ENCODE data around the gene NMNAT2.

NMNAT2 gene

GRCh38 chr1:183456826-183457225, 38.6 kb upstream of the NMNAT2 start:
- no peak for DNase-seq (ENCODE audit: low read depth)
- TF ChIP-seq CTCF (IDR thresholded peaks at IDR 0.05; ENCODE audit: control insufficient read depth, extremely low read depth, insufficient read depth), result no peak
- no peak overlapping the region for H3K4me3 ChIP-seq (ENCODE audit: low read depth, low read length)

DNA sequence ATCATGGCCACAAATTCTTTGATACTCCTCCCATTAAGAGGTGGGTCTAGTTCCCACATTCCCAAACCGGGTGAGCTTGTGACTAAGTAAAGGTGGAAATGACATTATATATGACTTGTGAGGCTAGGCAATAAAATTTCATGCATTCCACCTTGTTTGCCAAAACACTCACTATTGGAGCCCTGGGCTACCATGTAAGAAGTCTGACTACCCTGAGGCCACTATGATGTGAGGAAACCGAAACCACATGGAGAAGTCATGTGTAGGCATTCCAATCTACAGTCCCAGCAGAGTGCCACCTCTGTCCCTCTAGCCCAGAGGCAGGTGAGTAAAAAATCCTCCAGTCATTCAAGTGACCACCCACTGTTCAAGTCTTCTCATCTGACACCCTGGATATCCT, 36.2 kb upstream of the NMNAT2 start:
- TF ChIP-seq CTCF (IDR thresholded peaks at IDR 0.05; ENCODE audit: control insufficient read depth, extremely low read depth, insufficient read depth), result no peak
- H3K4me3 ChIP-seq (ENCODE audit: low read depth, low read length), result no peak overlapping the region
- no peak for DNase-seq (ENCODE audit: low read depth)

DNA sequence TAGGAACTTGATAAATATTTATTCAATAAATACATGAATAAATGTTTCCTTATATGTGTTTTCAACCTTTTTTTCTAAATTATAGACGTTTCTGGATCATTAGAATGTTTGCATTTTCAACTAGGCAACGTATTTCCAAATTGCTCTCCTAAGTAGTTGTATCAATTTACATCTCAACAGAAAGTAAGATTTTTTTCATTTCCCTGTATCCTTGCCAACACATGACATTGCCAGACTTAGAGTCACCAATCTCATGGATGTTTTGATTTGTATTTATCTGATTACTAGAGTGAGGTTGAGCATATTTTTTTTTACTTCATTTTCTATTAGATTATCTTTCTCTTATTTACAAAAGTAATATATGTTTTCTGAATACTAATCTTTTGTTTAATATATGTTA, 31.9 kb upstream of the NMNAT2 start:
- no peak for DNase-seq (ENCODE audit: low read depth)
- H3K4me3 ChIP-seq (ENCODE audit: low read depth, low read length), result no peak overlapping the region
- TF ChIP-seq CTCF (IDR thresholded peaks at IDR 0.05; ENCODE audit: control insufficient read depth, extremely low read depth, insufficient read depth), result no peak

GRCh38 chr1:183449223-183449770, 31.1 kb upstream of the NMNAT2 start:
- no peak for TF ChIP-seq CTCF (IDR thresholded peaks at IDR 0.05; ENCODE audit: control insufficient read depth, extremely low read depth, insufficient read depth)
- H3K4me3 ChIP-seq (ENCODE audit: low read depth, low read length), result no peak overlapping the region
- DNase-seq (ENCODE audit: low read depth), result no peak

DNA sequence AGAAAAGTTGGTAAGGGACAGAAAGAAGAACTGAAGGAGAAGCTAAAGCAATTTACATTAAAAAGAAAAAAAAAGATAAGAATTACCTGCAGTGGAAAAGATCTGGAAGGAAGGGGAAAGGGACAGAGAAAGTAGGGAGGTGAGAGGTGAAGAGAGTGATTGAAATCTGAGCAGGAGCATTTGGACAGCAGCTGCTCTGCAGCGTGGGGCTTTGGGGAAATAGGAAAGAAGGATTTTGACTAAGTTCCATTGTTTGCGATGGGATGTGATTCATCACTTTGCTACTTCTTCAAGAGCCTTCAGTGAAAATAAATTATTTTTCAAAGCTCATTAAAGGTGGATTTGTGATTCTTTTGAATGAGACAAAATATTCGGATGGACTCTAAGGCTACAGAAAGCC, 26.1 kb upstream of the NMNAT2 start:
- no peak for DNase-seq (ENCODE audit: low read depth)
- H3K4me3 ChIP-seq (ENCODE audit: low read depth, low read length), result no peak overlapping the region
- TF ChIP-seq CTCF (IDR thresholded peaks at IDR 0.05; ENCODE audit: control insufficient read depth, extremely low read depth, insufficient read depth), result no peak

GRCh38 chr1:183443466-183443865, 25.3 kb upstream of the NMNAT2 start:
- no peak for TF ChIP-seq CTCF (IDR thresholded peaks at IDR 0.05; ENCODE audit: control insufficient read depth, extremely low read depth, insufficient read depth)
- DNase-seq (ENCODE audit: low read depth), result no peak
- no peak overlapping the region for H3K4me3 ChIP-seq (ENCODE audit: low read depth, low read length)

DNA sequence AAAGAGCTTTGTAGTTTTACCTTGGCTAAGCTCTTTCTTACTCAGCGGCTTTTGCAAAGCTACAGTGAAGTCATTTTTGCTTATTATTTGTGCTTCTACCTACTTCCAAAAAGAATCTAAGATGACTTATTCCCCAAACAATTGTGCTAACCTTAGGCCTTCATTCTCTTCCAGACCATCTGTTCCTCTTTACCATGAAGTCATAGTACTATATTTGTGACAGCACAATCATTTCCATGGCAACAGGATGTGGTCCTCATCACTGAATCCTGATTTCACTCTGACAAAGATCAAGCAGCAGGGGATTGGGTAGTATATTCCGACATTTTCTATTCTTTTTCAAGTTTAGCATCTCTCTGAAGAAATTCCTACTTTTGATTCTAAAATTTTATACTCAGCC, 24.8 kb upstream of the NMNAT2 start:
- TF ChIP-seq CTCF (IDR thresholded peaks at IDR 0.05; ENCODE audit: control insufficient read depth, extremely low read depth, insufficient read depth), result no peak
- H3K4me3 ChIP-seq (ENCODE audit: low read depth, low read length), result no peak overlapping the region
- no peak for DNase-seq (ENCODE audit: low read depth)
